ENCODE results near the gene MRTFA. TPM values are rescaled to one million over a fixed set of nuclear protein-coding genes. Genes with fewer than 3 reads are reported as not detected.

The MRTFA gene
- total RNA-seq, 1 experiment from 2014 or later = 44.7 TPM

DNA sequence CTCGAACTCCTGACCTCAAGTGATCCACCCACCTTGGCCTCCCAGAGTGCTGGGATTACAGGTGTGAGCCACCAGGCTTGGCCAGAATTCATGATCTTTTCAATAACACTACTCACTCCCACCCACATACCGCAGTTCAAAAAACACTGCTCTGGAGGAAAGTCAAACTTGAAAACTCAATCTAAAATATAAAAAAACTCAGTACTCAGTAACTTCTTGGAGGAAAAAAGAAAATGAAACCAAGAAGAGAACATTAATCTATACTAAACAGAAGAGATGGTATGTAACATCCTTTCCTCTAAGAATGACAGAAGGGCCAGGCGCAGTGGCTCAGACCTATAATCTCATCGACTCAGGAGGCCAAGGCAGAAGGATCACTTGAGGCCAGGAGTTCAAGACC is 58.3 kb downstream of the MRTFA start:
- Histone ChIP-seq H3K27me3 (ENCODE audit: insufficient read depth, low read depth) (no peaks in the 10 kb centered on the region), H3F3A (ENCODE audit: insufficient read depth, low read depth) (no peaks in the 10 kb centered on the region), H3K27ac (no peak overlapping the region), H3K4me3 (no peak overlapping the region), H3K9me3 (ENCODE audit: insufficient read depth, low read depth) (no peaks in the 10 kb centered on the region), H3K9me2 (ENCODE audit: insufficient read depth) (no peaks in the 10 kb centered on the region), H4K20me1 (ENCODE audit: insufficient read depth) (no peaks in the 10 kb centered on the region), H3K36me3 (ENCODE audit: low read depth) (no peaks in the 10 kb centered on the region), H3K4me1 (replicated peaks; ENCODE audit: insufficient read depth) (no peaks in the 10 kb centered on the region), H2AFZ (no peak overlapping the region), H3K79me2 (ENCODE audit: low read depth) (peaks cover 32% of the 10 kb centered on the region), H3K4me2 (no peak overlapping the region)
- no peak for DNase-seq
- ChIA-PET POLR2A (ENCODE audit: unreplicated experiment) (no interaction called here), CTCF (no interaction called here)
- intact Hi-C loops (cut with micrococcal nuclease; ENCODE audit: unreplicated experiment) = no loop called here
- TF ChIP-seq EZH2 (IDR thresholded peaks at IDR 0.05; ENCODE audit: low read depth) = no peak
- TF ChIP-seq, protein P1, sequence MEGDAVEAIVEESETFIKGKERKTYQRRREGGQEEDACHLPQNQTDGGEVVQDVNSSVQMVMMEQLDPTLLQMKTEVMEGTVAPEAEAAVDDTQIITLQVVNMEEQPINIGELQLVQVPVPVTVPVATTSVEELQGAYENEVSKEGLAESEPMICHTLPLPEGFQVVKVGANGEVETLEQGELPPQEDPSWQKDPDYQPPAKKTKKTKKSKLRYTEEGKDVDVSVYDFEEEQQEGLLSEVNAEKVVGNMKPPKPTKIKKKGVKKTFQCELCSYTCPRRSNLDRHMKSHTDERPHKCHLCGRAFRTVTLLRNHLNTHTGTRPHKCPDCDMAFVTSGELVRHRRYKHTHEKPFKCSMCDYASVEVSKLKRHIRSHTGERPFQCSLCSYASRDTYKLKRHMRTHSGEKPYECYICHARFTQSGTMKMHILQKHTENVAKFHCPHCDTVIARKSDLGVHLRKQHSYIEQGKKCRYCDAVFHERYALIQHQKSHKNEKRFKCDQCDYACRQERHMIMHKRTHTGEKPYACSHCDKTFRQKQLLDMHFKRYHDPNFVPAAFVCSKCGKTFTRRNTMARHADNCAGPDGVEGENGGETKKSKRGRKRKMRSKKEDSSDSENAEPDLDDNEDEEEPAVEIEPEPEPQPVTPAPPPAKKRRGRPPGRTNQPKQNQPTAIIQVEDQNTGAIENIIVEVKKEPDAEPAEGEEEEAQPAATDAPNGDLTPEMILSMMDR (conservative IDR thresholded peaks at IDR 0.05) = no peak
- BruUV-seq (replicated peaks) = no TSS peak

DNA sequence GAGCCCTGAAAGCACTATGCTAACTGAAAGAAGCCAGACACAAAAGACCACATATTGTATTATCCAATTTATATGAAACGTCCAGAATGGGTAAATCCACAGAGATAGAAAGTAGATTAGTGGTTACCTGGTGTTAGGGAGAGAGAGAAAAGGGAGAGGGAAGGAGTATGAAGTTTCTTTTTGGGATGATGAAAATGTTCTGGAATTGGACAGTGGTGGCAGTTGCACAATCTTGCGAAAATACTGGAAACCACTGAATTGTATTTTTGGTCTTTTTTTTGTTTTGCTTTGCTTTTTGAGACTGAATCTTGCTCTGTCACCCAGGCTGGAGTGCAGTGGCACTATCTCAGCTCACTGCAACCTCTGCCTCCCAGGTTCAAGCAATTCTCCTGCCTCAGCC is 63.5 kb downstream of the MRTFA start:
- POLR2A ChIA-PET (ENCODE audit: unreplicated experiment) = no interaction called here
- DNase-seq = no peak
- Histone ChIP-seq H3K79me2 (ENCODE audit: low read depth) (peaks cover 48% of the 10 kb centered on the region), H3K4me1 (replicated peaks; ENCODE audit: insufficient read depth) (peaks cover 10% of the 10 kb centered on the region), H3F3A (ENCODE audit: insufficient read depth, low read depth) (peaks cover 10% of the 10 kb centered on the region), H3K4me2 (no peak overlapping the region), H3K27me3 (ENCODE audit: insufficient read depth, low read depth) (no peaks in the 10 kb centered on the region), H3K9me3 (ENCODE audit: insufficient read depth, low read depth) (no peaks in the 10 kb centered on the region), H3K36me3 (ENCODE audit: low read depth) (no peaks in the 10 kb centered on the region), H3K9me2 (ENCODE audit: insufficient read depth) (no peaks in the 10 kb centered on the region), H4K20me1 (ENCODE audit: insufficient read depth) (no peaks in the 10 kb centered on the region), H3K4me3 (no peak overlapping the region), H2AFZ (no peak overlapping the region), H3K27ac (no peak overlapping the region)
- TF ChIP-seq, protein P1 (conservative IDR thresholded peaks at IDR 0.05) = no peak
- no peak for TF ChIP-seq EZH2 (IDR thresholded peaks at IDR 0.05; ENCODE audit: low read depth)
- intact Hi-C loops (cut with micrococcal nuclease; ENCODE audit: unreplicated experiment) = no loop called here
- CTCF ChIA-PET = no interaction called here
- BruUV-seq (replicated peaks) = no TSS peak

DNA sequence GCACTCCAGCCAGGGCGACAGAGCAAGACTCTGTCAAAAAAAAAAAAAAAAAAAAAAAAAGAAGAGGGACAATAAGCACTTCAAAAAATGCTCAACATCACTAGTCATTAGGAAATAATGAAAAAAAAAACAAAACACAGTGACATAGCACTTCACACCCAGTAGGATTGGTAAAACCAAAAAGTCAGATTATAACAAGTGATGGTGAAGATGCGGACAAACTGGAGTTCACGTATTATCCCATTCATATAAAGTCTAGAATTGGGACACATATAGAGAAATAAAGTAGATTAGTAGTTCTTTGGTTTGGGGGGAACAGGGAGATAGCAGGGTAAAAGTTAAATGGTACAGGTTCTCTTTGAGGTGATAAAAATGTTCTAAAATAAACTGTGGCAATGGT is 64.6 kb downstream of the MRTFA start:
- no peak for DNase-seq
- ChIA-PET POLR2A (ENCODE audit: unreplicated experiment) (no interaction called here), CTCF (no interaction called here)
- peaks cover 21% of the 10 kb centered on the region for H3F3A ChIP-seq (ENCODE audit: insufficient read depth, low read depth)
- TF ChIP-seq, protein P1 (conservative IDR thresholded peaks at IDR 0.05) = no peak
- no peak for TF ChIP-seq EZH2 (IDR thresholded peaks at IDR 0.05; ENCODE audit: low read depth)
- H3K36me3 ChIP-seq (ENCODE audit: low read depth) = no peaks in the 10 kb centered on the region
- H3K4me3 ChIP-seq = no peak overlapping the region
- H3K9me3 ChIP-seq (ENCODE audit: insufficient read depth, low read depth) = no peaks in the 10 kb centered on the region
- H3K4me1 ChIP-seq (replicated peaks; ENCODE audit: insufficient read depth) = peaks cover 21% of the 10 kb centered on the region
- H3K27me3 ChIP-seq (ENCODE audit: insufficient read depth, low read depth) = no peaks in the 10 kb centered on the region
- H3K4me2 ChIP-seq = no peak overlapping the region
- H3K79me2 ChIP-seq (ENCODE audit: low read depth) = peaks cover 49% of the 10 kb centered on the region
- H3K27ac ChIP-seq = no peak overlapping the region
- no peaks in the 10 kb centered on the region for H3K9me2 ChIP-seq (ENCODE audit: insufficient read depth)
- no peaks in the 10 kb centered on the region; the same call in 1 of the 2 replicates for H4K20me1 ChIP-seq (ENCODE audit: insufficient read depth)
- intact Hi-C loops (cut with micrococcal nuclease; ENCODE audit: unreplicated experiment) = no loop called here
- no peak overlapping the region for H2AFZ ChIP-seq
- BruUV-seq (replicated peaks) = no TSS peak

Data from PC-9 (cell line).